Trophoblast cell (in vitro differentiated cells and primary cell): ENCODE results near the gene CCDC187.

Experiments
- DNase-seq, 2 donors: peaks; one replicate each; pipeline ENCODE4 v3.0.0-alpha.2; 2016
- H2AFZ ChIP-seq: 2 replicates; pipeline ENCODE4 v1.6.1; 2013; ENCODE audit warnings: low read length, moderate library complexity, mild to moderate bottlenecking; ENCODE audit not compliant: insufficient read depth, poor library complexity
- H2AK5ac ChIP-seq: 2 replicates; pipeline ENCODE4 v1.6.1; 2013; ENCODE audit warnings: mild to moderate bottlenecking, low read length
- H2BK120ac ChIP-seq: 2 replicates; pipeline ENCODE4 v1.6.1; 2013; ENCODE audit warnings: low read length, mild to moderate bottlenecking, moderate library complexity; ENCODE audit not compliant: insufficient read depth, poor library complexity
- H2BK12ac ChIP-seq: 2 replicates; pipeline ENCODE4 v1.6.1; 2013; ENCODE audit warnings: mild to moderate bottlenecking, low read length, moderate library complexity
- H2BK5ac ChIP-seq: 2 replicates; pipeline ENCODE4 v1.6.1; 2013; ENCODE audit warnings: low read length, low read depth, moderate library complexity, mild to moderate bottlenecking; ENCODE audit not compliant: poor library complexity
- H3K14ac ChIP-seq: 2 replicates; pipeline ENCODE4 v1.6.1; 2013; ENCODE audit warnings: mild to moderate bottlenecking, low read length
- H3K18ac ChIP-seq: 2 replicates; pipeline ENCODE4 v1.6.1; 2013; ENCODE audit warnings: mild to moderate bottlenecking, low read length
- H3K23ac ChIP-seq: 2 replicates; pipeline ENCODE4 v1.6.1; 2013; ENCODE audit warnings: low read length
- H3K27ac ChIP-seq: 2 replicates; pipeline ENCODE4 v1.5.1; 2013; ENCODE audit warnings: low read depth, mild to moderate bottlenecking, inconsistent platforms, low read length, moderate library complexity
- H3K27me3 ChIP-seq: 2 replicates; pipeline ENCODE4 v1.6.1; 2013; ENCODE audit warnings: inconsistent platforms, mild to moderate bottlenecking, low read length, moderate library complexity; ENCODE audit not compliant: insufficient read depth
- H3K36me3 ChIP-seq, 2 experiments: 1 replicate in 1 of 2; 2 replicates in 1 of 2; pipeline ENCODE4 v1.6.1; 2013; ENCODE audit warnings: low read length in 2 of 2, mild to moderate bottlenecking in 2 of 2, moderate library complexity in 1 of 2; ENCODE audit not compliant: insufficient read depth in 2 of 2, control insufficient read depth in 1 of 2
- H3K4ac ChIP-seq: 2 replicates; pipeline ENCODE4 v1.6.1; 2013; ENCODE audit warnings: low read depth, mild to moderate bottlenecking, low read length, moderate library complexity
- H3K4me1 ChIP-seq, 2 experiments: 1 replicate in 1 of 2; 2 replicates in 1 of 2; pipeline ENCODE4 v1.6.1; 2013; ENCODE audit warnings: low read length in 2 of 2, mild to moderate bottlenecking in 2 of 2, moderate library complexity in 1 of 2; ENCODE audit not compliant: insufficient read depth in 2 of 2, control insufficient read depth in 1 of 2
- H3K4me2 ChIP-seq: 2 replicates; pipeline ENCODE4 v1.6.1; 2013; ENCODE audit warnings: inconsistent platforms, mild to moderate bottlenecking, low read length, moderate library complexity
- H3K4me3 ChIP-seq: 2 replicates; pipeline ENCODE4 v1.5.1; 2013; ENCODE audit warnings: mild to moderate bottlenecking, low read depth, low read length, inconsistent platforms
- H3K79me1 ChIP-seq: one replicate; pipeline ENCODE4 v1.6.1; 2013; ENCODE audit warnings: low read length
- H3K79me2 ChIP-seq: 2 replicates; pipeline ENCODE4 v1.6.1; 2013; ENCODE audit warnings: low read length, mild to moderate bottlenecking; ENCODE audit not compliant: control insufficient read depth, insufficient read depth, poor library complexity
- H3K9ac ChIP-seq: 2 replicates; pipeline ENCODE4 v1.6.1; 2013; ENCODE audit warnings: mild to moderate bottlenecking, low read length
- H3K9me3 ChIP-seq: 2 replicates; pipeline ENCODE4 v1.6.1; 2013; ENCODE audit warnings: low read depth, mild to moderate bottlenecking, control low read depth, inconsistent platforms, low read length; ENCODE audit not compliant: insufficient read depth
- H4K12ac ChIP-seq: 2 replicates; pipeline ENCODE4 v1.6.1; 2013; ENCODE audit warnings: low read depth, mild to moderate bottlenecking, low read length, moderate library complexity
- H4K8ac ChIP-seq: 2 replicates; pipeline ENCODE4 v1.6.1; 2013; ENCODE audit warnings: low read depth, mild to moderate bottlenecking, low read length, moderate library complexity
- H4K91ac ChIP-seq: one replicate; pipeline ENCODE4 v1.6.1; 2013; ENCODE audit warnings: low read depth, mild to moderate bottlenecking, low read length, moderate library complexity
- WGBS: extraction: QIAGEN DNeasy Blood & Tissue Kit; methylation state at CpG from one replicate; pipeline ENCODE4 v1.1.7; 2013; ENCODE audit warnings: missing lambda C conversion rate; ENCODE audit not compliant: insufficient read length, insufficient coverage; ENCODE audit errors: extremely low coverage; 5-methylcytosine and 5-hydroxymethylcytosine counted together

The CCDC187 gene

GRCh38 chr9:136242248-136242647 lies 61.6 kb downstream of the CCDC187 start:
- H2BK12ac ChIP-seq: no peak overlapping the region
- H4K91ac ChIP-seq: no peak overlapping the region
- H3K4me1 ChIP-seq: peaks cover 7% of the 10 kb centered on the region in 2 experiments
- H3K23ac ChIP-seq: no peak overlapping the region
- no peak overlapping the region for H2AFZ ChIP-seq
- H3K9me3 ChIP-seq: no peaks in the 10 kb centered on the region
- no peak for DNase-seq
- no peak overlapping the region for H3K4me3 ChIP-seq
- H4K8ac ChIP-seq: no peak overlapping the region
- no peak overlapping the region for H3K4ac ChIP-seq
- H3K27me3 ChIP-seq: no peaks in the 10 kb centered on the region
- H4K12ac ChIP-seq: no peak overlapping the region
- H3K27ac ChIP-seq: no peak overlapping the region
- H2BK5ac ChIP-seq: no peak overlapping the region
- no peak overlapping the region for H3K18ac ChIP-seq
- no peaks in the 10 kb centered on the region for H3K79me2 ChIP-seq
- no peaks in the 10 kb centered on the region for H3K36me3 ChIP-seq
- H3K9ac ChIP-seq: no peak overlapping the region
- H3K14ac ChIP-seq: no peak overlapping the region
- no CpG with 5 or more reads among the region's 8 CpGs for WGBS
- no peak overlapping the region for H2AK5ac ChIP-seq
- no peaks in the 10 kb centered on the region for H3K79me1 ChIP-seq
- no peak overlapping the region for H2BK120ac ChIP-seq
- H3K4me2 ChIP-seq: no peak overlapping the region

DNA sequence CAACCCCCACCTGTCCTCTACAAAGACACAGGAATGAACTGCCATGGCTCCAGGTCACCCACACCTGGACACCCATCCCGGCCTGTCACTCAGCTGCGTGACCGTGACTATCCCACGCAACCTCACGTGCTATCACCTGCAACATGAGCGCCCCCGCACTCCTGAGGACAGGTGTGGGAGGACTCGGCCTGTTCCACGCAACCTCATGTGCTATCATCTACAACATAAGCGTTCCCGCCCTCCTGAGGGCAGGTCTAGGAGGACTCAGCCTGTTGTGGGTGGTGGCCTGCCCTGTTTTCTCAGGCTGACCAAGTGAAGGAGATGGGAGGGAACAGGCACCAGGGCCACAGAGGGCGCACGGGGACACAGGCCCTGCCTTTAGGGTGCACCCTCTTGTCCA lies 62.4 kb downstream of the CCDC187 start:
- Histone ChIP-seq H3K79me1 (no peaks in the 10 kb centered on the region), H3K23ac (no peak overlapping the region), H3K18ac (no peak overlapping the region), H2AK5ac (no peak overlapping the region), H3K4me3 (no peak overlapping the region), H3K4me2 (no peak overlapping the region), H3K4me1 (peaks cover 7% of the 10 kb centered on the region in 2 experiments), H2AFZ (no peak overlapping the region), H4K8ac (no peak overlapping the region), H3K14ac (no peak overlapping the region), H4K12ac (no peak overlapping the region), H2BK5ac (no peak overlapping the region), H3K79me2 (no peaks in the 10 kb centered on the region), H4K91ac (no peak overlapping the region), H3K9ac (no peak overlapping the region), H2BK12ac (no peak overlapping the region), H3K27ac (no peak overlapping the region), H3K4ac (no peak overlapping the region), H3K9me3 (no peaks in the 10 kb centered on the region), H2BK120ac (no peak overlapping the region), H3K27me3 (no peaks in the 10 kb centered on the region), H3K36me3 (no peaks in the 10 kb centered on the region)
- no CpG with 5 or more reads among the region's 13 CpGs for WGBS
- DNase-seq: no peak

DNA sequence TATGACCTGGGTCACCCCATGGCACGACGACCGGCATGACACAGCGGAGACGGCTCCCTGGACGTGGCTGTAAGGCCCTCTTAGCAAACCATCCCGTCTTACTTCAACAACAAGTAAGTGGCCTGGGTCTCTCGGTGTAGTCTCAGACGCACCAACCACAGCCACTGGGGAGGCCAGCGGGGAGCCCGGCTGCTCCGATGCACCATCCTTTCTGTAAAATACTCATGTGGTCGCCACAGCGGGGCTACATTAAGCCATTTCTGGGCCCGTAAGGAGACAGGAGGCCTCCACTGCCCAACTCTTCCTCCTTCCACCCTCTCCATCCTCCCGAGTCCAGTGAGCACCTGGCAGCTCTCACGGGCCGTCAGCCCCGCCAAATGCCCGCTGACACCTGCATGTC lies 63.0 kb downstream of the CCDC187 start:
- Histone ChIP-seq H3K36me3 (peaks cover 4 to 5% of the 10 kb centered on the region in 2 experiments), H3K79me2 (no peaks in the 10 kb centered on the region), H4K8ac (no peak overlapping the region), H3K14ac (no peak overlapping the region), H4K12ac (no peak overlapping the region), H4K91ac (no peak overlapping the region), H2AFZ (no peak overlapping the region), H2BK12ac (no peak overlapping the region), H3K23ac (no peak overlapping the region), H3K4me2 (no peak overlapping the region), H2AK5ac (no peak overlapping the region), H3K4ac (no peak overlapping the region), H3K4me1 (peaks cover 7% of the 10 kb centered on the region in 2 experiments), H3K9ac (no peak overlapping the region), H2BK120ac (no peak overlapping the region), H3K9me3 (no peaks in the 10 kb centered on the region), H3K18ac (no peak overlapping the region), H3K4me3 (no peak overlapping the region), H3K79me1 (no peaks in the 10 kb centered on the region), H2BK5ac (no peak overlapping the region), H3K27me3 (no peaks in the 10 kb centered on the region), H3K27ac (no peak overlapping the region)
- no peak for DNase-seq
- WGBS: no CpG with 5 or more reads among the region's 20 CpGs

DNA sequence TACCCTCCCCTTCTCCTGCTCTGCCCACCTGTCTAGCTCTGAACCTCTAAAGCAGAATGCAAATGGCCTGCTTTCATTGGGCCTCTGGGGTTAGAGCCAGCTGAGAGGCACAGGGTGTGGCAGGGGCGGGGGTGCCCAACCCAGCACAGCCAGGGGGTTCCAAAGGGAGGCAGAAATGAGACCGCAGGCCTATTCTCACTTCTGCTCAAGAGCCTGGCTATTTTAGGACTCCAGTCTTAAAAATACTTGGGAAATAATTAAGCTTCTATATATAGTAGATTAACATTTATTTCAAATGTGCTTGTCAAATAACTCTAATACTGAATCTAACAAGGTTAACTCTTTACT lies 63.9 kb downstream of the CCDC187 start:
- WGBS: no CpG with 5 or more reads among the region's 2 CpGs
- Histone ChIP-seq H4K8ac (no peak overlapping the region), H2BK5ac (no peak overlapping the region)

More for the DNA sequence above, 63.9 kb downstream of the CCDC187 start:
- H3K27ac ChIP-seq: no peak overlapping the region
- no peaks in the 10 kb centered on the region for H3K79me1 ChIP-seq
- no peak for DNase-seq
- H3K36me3 ChIP-seq: peaks cover 7 to 9% of the 10 kb centered on the region in 2 experiments
- no peak overlapping the region for H4K12ac ChIP-seq
- H3K14ac ChIP-seq: no peak overlapping the region
- no peak overlapping the region for H2BK120ac ChIP-seq
- no peak overlapping the region for H3K18ac ChIP-seq
- no peak overlapping the region for H3K23ac ChIP-seq
- H2AK5ac ChIP-seq: no peak overlapping the region
- no peaks in the 10 kb centered on the region for H3K79me2 ChIP-seq
- H3K4me2 ChIP-seq: no peak overlapping the region
- H3K4me1 ChIP-seq: peaks cover 5 to 6% of the 10 kb centered on the region in 2 experiments
- no peak overlapping the region for H2AFZ ChIP-seq
- no peak overlapping the region for H3K4me3 ChIP-seq
- no peak overlapping the region for H3K9ac ChIP-seq
- H3K27me3 ChIP-seq: no peaks in the 10 kb centered on the region
- H3K4ac ChIP-seq: no peak overlapping the region
- no peak overlapping the region for H4K91ac ChIP-seq
- H2BK12ac ChIP-seq: no peak overlapping the region
- no peaks in the 10 kb centered on the region for H3K9me3 ChIP-seq
